ENCODE measurements around the gene BAIAP2L1. TPM values are rescaled to one million over a fixed set of nuclear protein-coding genes. Genes with fewer than 3 reads are reported as not detected.

Gene BAIAP2L1
- total and polyA plus RNA-seq, 2 experiments from 2014 or later: 24.1 to 38.3 TPM

- Histone ChIP-seq H2AFZ (peak overlapping the region; percentile 43; the same call in 1 of the 2 replicates), H3K36me3 (ENCODE audit: insufficient read depth) (no peaks in the 10 kb centered on the region), H3K4me1 (ENCODE audit: insufficient read depth) (no peaks in the 10 kb centered on the region), H3K4me2 (no peak overlapping the region), H3K79me2 (replicated peaks; ENCODE audit: insufficient read depth) (peaks cover 3% of the 10 kb centered on the region), H3F3A (replicated peaks; ENCODE audit: low read depth) (0 out of 2 replicates have a peak, but pooled peaks cover 2% of the 10 kb centered on the region), H4K20me1 (replicated peaks; ENCODE audit: insufficient read depth) (no peaks in the 10 kb centered on the region), H3K27me3 (ENCODE audit: insufficient read depth) (no peaks in the 10 kb centered on the region), H3K27ac (ENCODE audit: low read depth) (no peak overlapping the region), H3K4me3 (no peak overlapping the region), H3K9me2 (ENCODE audit: insufficient read depth) (no peaks in the 10 kb centered on the region)
- TF ChIP-seq EZH2phosphoT487 (IDR thresholded peaks at IDR 0.05; ENCODE audit: unreplicated experiment) (no peak), POLR2AphosphoS5 (IDR thresholded peaks at IDR 0.05; ENCODE audit: low read depth) (no peak), CTCF (conservative IDR thresholded peaks at IDR 0.05; ENCODE audit: low read depth in 2 of 2) (no peak), ZNF462 (CRISPR knock-in tag; IDR thresholded peaks at IDR 0.05) (no peak), ZNF331 (CRISPR knock-in tag; IDR thresholded peaks at IDR 0.05; ENCODE audit: low read depth) (no peak), JUNB (IDR thresholded peaks at IDR 0.05; ENCODE audit: unreplicated experiment) (no peak), STAT1 (IDR thresholded peaks at IDR 0.05; ENCODE audit: unreplicated experiment) (no peak), NANOG (IDR thresholded peaks at IDR 0.05; ENCODE audit: borderline replicate concordance) (no peak), ETS1 (IDR thresholded peaks at IDR 0.05) (no peak), REST (IDR thresholded peaks at IDR 0.05; ENCODE audit: unreplicated experiment) (no peak), ZNF114 (CRISPR knock-in tag; IDR thresholded peaks at IDR 0.05) (no peak), EZH2 (IDR thresholded peaks at IDR 0.05; ENCODE audit: low read depth, unreplicated experiment) (no peak), CREB1 (CRISPR knock-in tag; IDR thresholded peaks at IDR 0.05; ENCODE audit: low read depth) (no peak)
- H3K4me3 Mint-ChIP-seq: no peak overlapping the region
- peaks cover 1% of the 10 kb centered on the region; the same call in 1 of the 3 replicates for H3K36me3 Mint-ChIP-seq (ENCODE audit: low read depth)
- DNase-seq (ENCODE audit: low spot score): no peak
- H3K9me3 Mint-ChIP-seq: peaks cover 5% of the 10 kb centered on the region; the same call in 2 of the 3 replicates
- no peak for ATAC-seq
- peaks cover 4% of the 10 kb centered on the region; the same call in 1 of the 3 replicates for H3K4me1 Mint-ChIP-seq
- H3K27me3 Mint-ChIP-seq (ENCODE audit: insufficient read depth, low read depth, poor library complexity): peaks cover 8% of the 10 kb centered on the region
- H3K27ac Mint-ChIP-seq: no peak overlapping the region
Measured at GRCh38 chr7:98404840-98405239, 4.0 kb upstream of the BAIAP2L1 start.

All from GM23338 (cell line).